ENCODE measurements around the gene VWA1. TPM values are rescaled to one million over a fixed set of nuclear protein-coding genes. Genes with fewer than 3 reads are reported as not detected.
"Not testable (repeated sequence)": the region's sequence is repeated elsewhere in the genome, so short reads cannot be mapped to it uniquely, and the experiment has no call there.

Gene VWA1
- total RNA-seq, 2 donors from 2014 or later = 47.1 to 55.5 TPM

- 3 to 38% methylated on average over 2 to 31 of the region's 34 CpGs for WGBS, 2 donors
- peaks cover 36% of the 10 kb centered on the region for H3K4me1 ChIP-seq
- no peaks in the 10 kb centered on the region for H3K27me3 ChIP-seq
- DNase-seq (no peak), ATAC-seq (no peak)
- no peaks in the 10 kb centered on the region for H3K9me3 ChIP-seq
- TF ChIP-seq CTCF (IDR thresholded peaks at IDR 0.05) (no peak), POLR2A (IDR thresholded peaks at IDR 0.05) (no peak)
- H3K27ac ChIP-seq = peak overlapping the region; percentile 39 to 85 (median 68)
- intact Hi-C loops (cut with DNase I) = loop anchor here (5.0 to 10.0 kb wide), 2 partner anchors 37 to 95 kb away; partner anchors contain the start of gene VWA1
- H3K4me3 ChIP-seq = peak overlapping the region; percentile 84 to 96
- H3K36me3 ChIP-seq (replicated peaks in 1 of 2; ENCODE audit: insufficient read depth in 1 of 2, low read depth in 2 of 2) = peaks cover 0 to 7% of the 10 kb centered on the region in 2 donors
Measured at GRCh38 chr1:1399872-1400575, 35.5 kb upstream of the VWA1 start.

GRCh38 chr1:1400576-1401456 is 34.7 kb upstream of the VWA1 start:
- Histone ChIP-seq H3K4me3 (no peak overlapping the region), H3K36me3 (replicated peaks in 1 of 2; ENCODE audit: insufficient read depth in 1 of 2, low read depth in 2 of 2) (peaks cover 0 to 5% of the 10 kb centered on the region in 2 donors), H3K4me1 (peaks cover 44% of the 10 kb centered on the region)

GRCh38 chr1:1401457-1402010 is 34.0 kb upstream of the VWA1 start:
- no peak for TF ChIP-seq POLR2A (IDR thresholded peaks at IDR 0.05)
- no peak for TF ChIP-seq CTCF (IDR thresholded peaks at IDR 0.05)
- intact Hi-C loops (cut with DNase I) = loop anchor here (5.0 kb wide), 1 partner anchor 36 kb away; the partner anchor contains the start of gene VWA1
- Histone ChIP-seq H3K4me3 (no peak overlapping the region), H3K27me3 (no peaks in the 10 kb centered on the region), H3K27ac (peak overlapping the region in 1 of 4 donors; percentile 30), H3K36me3 (replicated peaks in 1 of 2; ENCODE audit: insufficient read depth in 1 of 2, low read depth in 2 of 2) (peaks cover 0 to 5% of the 10 kb centered on the region in 2 donors), H3K9me3 (no peaks in the 10 kb centered on the region), H3K4me1 (peaks cover 51% of the 10 kb centered on the region)
- ATAC-seq (no peak), DNase-seq (no peak)
- 80 to 82% methylated on average over 7 of the region's 7 CpGs for WGBS, 2 donors

More at GRCh38 chr1:1400576-1401456, 34.7 kb upstream of the VWA1 start:
- 55 to 74% methylated on average over 14 to 22 of the region's 22 CpGs for WGBS, 2 donors
- Histone ChIP-seq H3K27me3 (no peaks in the 10 kb centered on the region), H3K27ac (peak overlapping the region in 3 of 4 donors; percentile 54 to 85 (median 83)), H3K9me3 (no peaks in the 10 kb centered on the region)
- TF ChIP-seq CTCF (IDR thresholded peaks at IDR 0.05) (no peak), POLR2A (IDR thresholded peaks at IDR 0.05) (no peak)
- intact Hi-C loops (cut with DNase I) = loop anchor here (5.0 kb wide), 1 partner anchor 36 kb away; the partner anchor contains the start of gene VWA1
- no peak for DNase-seq
- no peak for ATAC-seq

GRCh38 chr1:1402072-1402900 is 33.2 kb upstream of the VWA1 start:
- Histone ChIP-seq H3K36me3 (replicated peaks in 1 of 2; ENCODE audit: insufficient read depth in 1 of 2, low read depth in 2 of 2) (peaks cover 0 to 5% of the 10 kb centered on the region in 2 donors), H3K27me3 (no peaks in the 10 kb centered on the region), H3K27ac (peak overlapping the region in 2 of 4 donors; percentile 18 to 30), H3K9me3 (no peaks in the 10 kb centered on the region), H3K4me1 (peaks cover 45% of the 10 kb centered on the region), H3K4me3 (no peak overlapping the region)
- intact Hi-C loops (cut with DNase I) = loop anchor here (5.0 kb wide), 1 partner anchor 35 kb away; the partner anchor contains the start of gene VWA1
- ATAC-seq (no peak), DNase-seq (peak; percentile 40 to 55 (median 48))
- no peak for TF ChIP-seq POLR2A (IDR thresholded peaks at IDR 0.05)
- TF ChIP-seq CTCF (IDR thresholded peaks at IDR 0.05) = peak in 6 of 7 experiments; percentile 27 to 57 (median 42)
- 59 to 61% methylated on average over 20 of the region's 20 CpGs for WGBS, 2 donors

GRCh38 chr1:1402901-1403392 is 32.5 kb upstream of the VWA1 start:
- 84 to 86% methylated on average over 9 of the region's 9 CpGs for WGBS, 2 donors
- H3K27me3 ChIP-seq; ATAC-seq; H3K4me3 ChIP-seq; H3K27ac ChIP-seq; H3K9me3 ChIP-seq; H3K36me3 ChIP-seq (replicated peaks in 1 of 2; ENCODE audit: insufficient read depth in 1 of 2, low read depth in 2 of 2); DNase-seq: not testable (repeated sequence)
- intact Hi-C loops (cut with DNase I) = loop anchor here (5.0 kb wide), 1 partner anchor 34 kb away; the partner anchor contains the start of gene VWA1
- peaks cover 41% of the 10 kb centered on the region for H3K4me1 ChIP-seq
